ENCODE data around the gene COX11. TPM values are rescaled to one million over a fixed set of nuclear protein-coding genes. Genes with fewer than 3 reads are reported as not detected.

COX11 gene
- total RNA-seq, 1 donor from 2014 or later, result 30.3 TPM

Other genes with a start within 250 kb of the COX11 start
- 55.8 TPM for gene TOM1L1, start 67.8 kb downstream of the COX11 start, total RNA-seq
- gene STXBP4, start 111 bp upstream of the COX11 start, total RNA-seq, result 2.8 TPM